Panc1 (cell line): ENCODE results near the gene GPR158. TPM values are rescaled to one million over a fixed set of nuclear protein-coding genes. Genes with fewer than 3 reads are reported as not detected.

Source experiments
- ATAC-seq: fragments of 200-7000 bp; cut with Tn5 transposase; 2 replicates; pipeline ENCODE4 v1.9.1; 2020; ENCODE audit warnings: mild to moderate bottlenecking, moderate library complexity
- BruUV-seq: library from RNA; stranded (reverse); fragments of 400-500 nt; replicated peaks from 2 replicates; lab custom pipeline; 2021; lab: Mats Ljungman, UMichigan
- CTCF ChIA-PET: fragments of 300-600 bp; sonication (Branson Sonifier 250); formaldehyde crosslinking; loops from one replicate; lab custom pipeline; 2022; ENCODE audit warnings: antibody characterized with exemption; lab: Charles Lee
- POLR2A ChIA-PET: fragments of 300-600 bp; sonication (Branson Sonifier 250); formaldehyde crosslinking; loops from one replicate; lab custom pipeline; 2022; ENCODE audit warnings: antibody characterized with exemption; lab: Charles Lee
- DNase-seq: peaks from one replicate; pipeline ENCODE4 v3.0.0-alpha.2; 2010; ENCODE audit warnings: low read depth, low spot score
- H3K27ac ChIP-seq: 2 replicates; pipeline ENCODE4 v1.5.1; 2011; ENCODE audit warnings: mild to moderate bottlenecking, low read length, inconsistent platforms
- H3K27me3 ChIP-seq: fragments of 200-500 bp; sonication (Bioruptor generic); 2 replicates; pipeline ENCODE4 v1.6.0; 2014; ENCODE audit warnings: low read length, inconsistent platforms; ENCODE audit not compliant: control insufficient read depth, insufficient read depth
- H3K36me3 ChIP-seq: fragments of 200-500 bp; sonication (Bioruptor generic); 2 replicates; pipeline ENCODE4 v1.5.1; 2014; ENCODE audit warnings: inconsistent platforms, mild to moderate bottlenecking, low read length, moderate library complexity; ENCODE audit not compliant: control insufficient read depth, insufficient read depth
- H3K4me1 ChIP-seq: 2 replicates; pipeline ENCODE4 v1.5.1; 2011; ENCODE audit warnings: inconsistent platforms, mild to moderate bottlenecking, low read length, moderate library complexity; ENCODE audit not compliant: control insufficient read depth, insufficient read depth
- H3K4me3 ChIP-seq, 2 experiments: 2 replicates each; pipeline ENCODE4 v1.5.1; 2011 to 2012; ENCODE audit warnings: low read depth in 2 of 2, low read length in 2 of 2, mild to moderate bottlenecking in 2 of 2, inconsistent platforms in 1 of 2, moderate library complexity in 1 of 2
- H3K9me3 ChIP-seq: fragments of 200-500 bp; sonication (Bioruptor generic); 2 replicates; pipeline ENCODE4 v1.5.1; 2014; ENCODE audit warnings: low read depth, mild to moderate bottlenecking, inconsistent platforms, low read length, moderate library complexity; ENCODE audit not compliant: control insufficient read depth, insufficient read depth
- CTCF ChIP-seq: fragments of 450-650 bp; IDR thresholded peaks from 2 replicates; pipeline ENCODE4 v1.5.1; 2017; ENCODE audit warnings: mild to moderate bottlenecking
- POLR2AphosphoS5 ChIP-seq: IDR thresholded peaks from 2 replicates; pipeline ENCODE4 v1.6.1; 2012; ENCODE audit warnings: mild to moderate bottlenecking, low read depth, low read length, moderate library complexity
- SIN3A ChIP-seq: IDR thresholded peaks from 2 replicates; pipeline ENCODE4 v1.6.1; 2012; ENCODE audit warnings: low read depth, mild to moderate bottlenecking, low read length, moderate library complexity, borderline replicate concordance; ENCODE audit not compliant: insufficient read depth
- TCF7L2 ChIP-seq: IDR thresholded peaks from 2 replicates; pipeline ENCODE4 v1.6.1; 2011; ENCODE audit warnings: mild to moderate bottlenecking, low read depth, low read length, inconsistent platforms
- in situ Hi-C: cut with HindIII; loops from 2 replicates; pipeline ENCODE4 v1.10.0; 2016; ENCODE audit warnings: low sequenced_read_pairs, low pct_unique_long_range_greater_than_20kb
- intact Hi-C: fragments of 100-400 bp; cut with micrococcal nuclease; formaldehyde crosslinking; loops from one replicate; pipeline ENCODE4 v1.10.0; 2022; ENCODE audit not compliant: unreplicated experiment
- total RNA-seq: library from RNA; stranded (reverse); gene quantifications from one replicate; pipeline ENCODE4 v1.2.1, GENCODE V29; 2021; ENCODE audit not compliant: unreplicated experiment
- TF ChIP-seq, protein P1 (sequence below), 2 experiments: IDR thresholded peaks; 2 replicates each; pipeline ENCODE4 v1.6.1; 2011 to 2012; ENCODE audit warnings: low read depth in 2 of 2, control low read depth in 1 of 2, low read length in 1 of 2, mild to moderate bottlenecking in 1 of 2, moderate library complexity in 1 of 2; ENCODE audit not compliant: insufficient read depth in 1 of 2

GPR158 gene
- total RNA-seq, 1 experiment from 2014 or later = 0.64 TPM

DNA sequence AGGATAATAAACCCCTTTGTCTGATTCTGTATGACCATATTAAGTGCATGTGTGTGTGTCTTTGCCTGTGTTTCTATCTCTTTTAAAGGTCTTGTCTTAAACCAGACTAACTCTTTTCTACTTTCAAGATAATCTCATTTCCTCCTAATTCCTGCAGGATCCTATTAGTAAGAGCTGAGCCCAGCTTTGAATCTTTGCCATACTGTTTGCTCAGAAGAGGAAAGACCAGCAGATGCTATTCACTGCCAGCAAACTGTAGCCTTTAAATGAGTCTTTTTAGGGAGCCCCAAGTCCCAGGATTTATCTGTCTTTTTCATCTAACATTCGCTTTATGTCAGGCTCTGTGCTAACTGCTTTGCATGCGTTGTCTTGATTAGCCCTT, 2.9 kb downstream of the GPR158 start:
- no peaks in the 10 kb centered on the region for H3K36me3 ChIP-seq
- no TSS peak for BruUV-seq
- peaks cover 8% of the 10 kb centered on the region for H3K27me3 ChIP-seq
- intact Hi-C loops = no loop called here
- ChIA-PET POLR2A (no interaction called here), CTCF (no interaction called here)
- DNase-seq = no peak
- H3K4me1 ChIP-seq = no peaks in the 10 kb centered on the region
- in situ Hi-C loops = no loop called here
- no peak overlapping the region for H3K4me3 ChIP-seq
- H3K27ac ChIP-seq = no peak overlapping the region
- no peaks in the 10 kb centered on the region for H3K9me3 ChIP-seq
- ATAC-seq = no peak
- no peak for TF ChIP-seq TCF7L2
- TF ChIP-seq CTCF = no peak
- no peak for TF ChIP-seq POLR2AphosphoS5
- no peak for TF ChIP-seq SIN3A

GRCh38 chr10:25178411-25178810, 3.6 kb downstream of the GPR158 start:
- intact Hi-C loops (no loop called here), in situ Hi-C loops (no loop called here)
- DNase-seq = no peak
- Histone ChIP-seq H3K9me3 (no peaks in the 10 kb centered on the region), H3K27me3 (peaks cover 7% of the 10 kb centered on the region), H3K4me1 (no peaks in the 10 kb centered on the region), H3K27ac (no peak overlapping the region), H3K36me3 (no peaks in the 10 kb centered on the region), H3K4me3 (no peak overlapping the region)
- ChIA-PET POLR2A (no interaction called here), CTCF (no interaction called here)
- no peak for TF ChIP-seq CTCF
- TF ChIP-seq POLR2AphosphoS5 = no peak
- TF ChIP-seq TCF7L2 = no peak
- no peak for TF ChIP-seq SIN3A
- TF ChIP-seq, protein P1, sequence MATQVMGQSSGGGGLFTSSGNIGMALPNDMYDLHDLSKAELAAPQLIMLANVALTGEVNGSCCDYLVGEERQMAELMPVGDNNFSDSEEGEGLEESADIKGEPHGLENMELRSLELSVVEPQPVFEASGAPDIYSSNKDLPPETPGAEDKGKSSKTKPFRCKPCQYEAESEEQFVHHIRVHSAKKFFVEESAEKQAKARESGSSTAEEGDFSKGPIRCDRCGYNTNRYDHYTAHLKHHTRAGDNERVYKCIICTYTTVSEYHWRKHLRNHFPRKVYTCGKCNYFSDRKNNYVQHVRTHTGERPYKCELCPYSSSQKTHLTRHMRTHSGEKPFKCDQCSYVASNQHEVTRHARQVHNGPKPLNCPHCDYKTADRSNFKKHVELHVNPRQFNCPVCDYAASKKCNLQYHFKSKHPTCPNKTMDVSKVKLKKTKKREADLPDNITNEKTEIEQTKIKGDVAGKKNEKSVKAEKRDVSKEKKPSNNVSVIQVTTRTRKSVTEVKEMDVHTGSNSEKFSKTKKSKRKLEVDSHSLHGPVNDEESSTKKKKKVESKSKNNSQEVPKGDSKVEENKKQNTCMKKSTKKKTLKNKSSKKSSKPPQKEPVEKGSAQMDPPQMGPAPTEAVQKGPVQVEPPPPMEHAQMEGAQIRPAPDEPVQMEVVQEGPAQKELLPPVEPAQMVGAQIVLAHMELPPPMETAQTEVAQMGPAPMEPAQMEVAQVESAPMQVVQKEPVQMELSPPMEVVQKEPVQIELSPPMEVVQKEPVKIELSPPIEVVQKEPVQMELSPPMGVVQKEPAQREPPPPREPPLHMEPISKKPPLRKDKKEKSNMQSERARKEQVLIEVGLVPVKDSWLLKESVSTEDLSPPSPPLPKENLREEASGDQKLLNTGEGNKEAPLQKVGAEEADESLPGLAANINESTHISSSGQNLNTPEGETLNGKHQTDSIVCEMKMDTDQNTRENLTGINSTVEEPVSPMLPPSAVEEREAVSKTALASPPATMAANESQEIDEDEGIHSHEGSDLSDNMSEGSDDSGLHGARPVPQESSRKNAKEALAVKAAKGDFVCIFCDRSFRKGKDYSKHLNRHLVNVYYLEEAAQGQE (IDR thresholded peaks at IDR 0.05; ENCODE audit: insufficient read depth in 1 of 2, low read depth in 2 of 2, low read length in 1 of 2) = no peak
- no peak for ATAC-seq
- BruUV-seq = no TSS peak
